ENCODE results near the gene PRR18. TPM values are rescaled to one million over a fixed set of nuclear protein-coding genes. Genes with fewer than 3 reads are reported as not detected.
"Not testable (repeated sequence)": the region's sequence is repeated elsewhere in the genome, so short reads cannot be mapped to it uniquely, and the experiment has no call there.

PRR18 gene
- total RNA-seq, 4 donors from 2014 or later = 0.21 to 0.60 (median 0.44) TPM; not detected in 1

GRCh38 chr6:166352923-166353322, 44.7 kb upstream of the PRR18 start:
- H3K4me1 ChIP-seq = no peaks in the 10 kb centered on the region
- DNase-seq (ENCODE audit: low spot score in 2 of 2) = no peak
- no peak overlapping the region for H3K27ac ChIP-seq
- H3K27me3 ChIP-seq = no peaks in the 10 kb centered on the region
- H3K36me3 ChIP-seq = no peaks in the 10 kb centered on the region
- H3K4me3 ChIP-seq = no peak overlapping the region
- TF ChIP-seq CTCF (IDR thresholded peaks at IDR 0.05) (no peak), EP300 (IDR thresholded peaks at IDR 0.05) (no peak), POLR2A (IDR thresholded peaks at IDR 0.05) (no peak)
- peaks cover 0 to 17% (median 0%) of the 10 kb centered on the region in 4 donors for H3K9me3 ChIP-seq

GRCh38 chr6:166351715-166352285, 43.6 kb upstream of the PRR18 start:
- WGBS, 2 donors = 11 to 23% methylated on average over 4 of the region's 4 CpGs
- TF ChIP-seq EP300 (IDR thresholded peaks at IDR 0.05) = no peak
- TF ChIP-seq POLR2A (IDR thresholded peaks at IDR 0.05) = no peak
- TF ChIP-seq CTCF (IDR thresholded peaks at IDR 0.05) = no peak
- H3K4me1 ChIP-seq = no peaks in the 10 kb centered on the region
- peak in 1 of 2 donors; percentile 13 for DNase-seq (ENCODE audit: low spot score in 2 of 2)
- H3K9me3 ChIP-seq = peaks cover 0 to 17% (median 0%) of the 10 kb centered on the region in 4 donors
- H3K27ac ChIP-seq = no peak overlapping the region
- H3K27me3 ChIP-seq = no peaks in the 10 kb centered on the region
- H3K36me3 ChIP-seq = no peaks in the 10 kb centered on the region
- H3K4me3 ChIP-seq = no peak overlapping the region

- Histone ChIP-seq H3K27me3 (no peaks in the 10 kb centered on the region), H3K9me3 (peaks cover 0 to 17% (median 0%) of the 10 kb centered on the region in 4 donors), H3K4me1 (peaks cover 0 to 5% (median 1%) of the 10 kb centered on the region in 4 donors), H3K36me3 (no peaks in the 10 kb centered on the region), H3K4me3 (no peak overlapping the region), H3K27ac (no peak overlapping the region)
- TF ChIP-seq EP300 (IDR thresholded peaks at IDR 0.05) (no peak), CTCF (IDR thresholded peaks at IDR 0.05) (no peak), POLR2A (IDR thresholded peaks at IDR 0.05) (no peak)
- DNase-seq (ENCODE audit: low spot score in 2 of 2) = no peak
- WGBS, 2 donors = 86% methylated on average over 6 of the region's 6 CpGs
Observed at GRCh38 chr6:166348305-166348949, 40.2 kb upstream of the PRR18 start.

- H3K9me3 ChIP-seq = peaks cover 0 to 17% (median 0%) of the 10 kb centered on the region in 4 donors
- no peaks in the 10 kb centered on the region for H3K27me3 ChIP-seq
- no peak for TF ChIP-seq CTCF (IDR thresholded peaks at IDR 0.05)
- TF ChIP-seq EP300 (IDR thresholded peaks at IDR 0.05) = no peak
- TF ChIP-seq POLR2A (IDR thresholded peaks at IDR 0.05) = no peak
Observed at GRCh38 chr6:166346965-166347364, 38.8 kb upstream of the PRR18 start.

GRCh38 chr6:166346449-166346848, 38.3 kb upstream of the PRR18 start:
- Histone ChIP-seq H3K27ac (no peak overlapping the region), H3K4me1 (peaks cover 0 to 12% (median 4%) of the 10 kb centered on the region in 4 donors), H3K36me3 (no peaks in the 10 kb centered on the region), H3K9me3 (peaks cover 0 to 17% (median 0%) of the 10 kb centered on the region in 4 donors), H3K27me3 (no peaks in the 10 kb centered on the region), H3K4me3 (no peak overlapping the region)
- TF ChIP-seq CTCF (IDR thresholded peaks at IDR 0.05) (no peak), POLR2A (IDR thresholded peaks at IDR 0.05) (no peak), EP300 (IDR thresholded peaks at IDR 0.05) (no peak)
- DNase-seq (ENCODE audit: low spot score in 2 of 2) = no peak
- WGBS, 2 donors = 83 to 94% methylated on average over 3 of the region's 3 CpGs

More at GRCh38 chr6:166346965-166347364, 38.8 kb upstream of the PRR18 start:
- Histone ChIP-seq H3K4me3 (no peak overlapping the region), H3K27ac (no peak overlapping the region), H3K36me3 (no peaks in the 10 kb centered on the region), H3K4me1 (peaks cover 0 to 9% (median 4%) of the 10 kb centered on the region in 4 donors)
- no peak for DNase-seq (ENCODE audit: low spot score in 2 of 2)

- not testable (repeated sequence) for H3K27ac ChIP-seq; H3K4me3 ChIP-seq; DNase-seq (ENCODE audit: low spot score in 2 of 2); H3K36me3 ChIP-seq; H3K27me3 ChIP-seq
- peaks cover 0 to 20% (median 12%) of the 10 kb centered on the region in 4 donors for H3K4me1 ChIP-seq
- H3K9me3 ChIP-seq = peaks cover 0 to 14% (median 0%) of the 10 kb centered on the region in 4 donors
- 76 to 81% methylated on average over 9 of the region's 9 CpGs for WGBS, 2 donors
Observed at GRCh38 chr6:166345672-166346071, 37.5 kb upstream of the PRR18 start.

- not testable (repeated sequence) for H3K9me3 ChIP-seq; H3K36me3 ChIP-seq; H3K27me3 ChIP-seq; DNase-seq (ENCODE audit: low spot score in 2 of 2); H3K4me3 ChIP-seq; H3K27ac ChIP-seq
- WGBS, 2 donors = 75 to 77% methylated on average over 2 of the region's 2 CpGs
- peaks cover 0 to 27% (median 19%) of the 10 kb centered on the region in 4 donors for H3K4me1 ChIP-seq
Observed at GRCh38 chr6:166344921-166345320, 36.7 kb upstream of the PRR18 start.
